ENCODE data around the gene GPATCH4. TPM values are rescaled to one million over a fixed set of nuclear protein-coding genes. Genes with fewer than 3 reads are reported as not detected.

The GPATCH4 gene
- total RNA-seq: 14.5 and 18.7 TPM in 2 replicates

DNA sequence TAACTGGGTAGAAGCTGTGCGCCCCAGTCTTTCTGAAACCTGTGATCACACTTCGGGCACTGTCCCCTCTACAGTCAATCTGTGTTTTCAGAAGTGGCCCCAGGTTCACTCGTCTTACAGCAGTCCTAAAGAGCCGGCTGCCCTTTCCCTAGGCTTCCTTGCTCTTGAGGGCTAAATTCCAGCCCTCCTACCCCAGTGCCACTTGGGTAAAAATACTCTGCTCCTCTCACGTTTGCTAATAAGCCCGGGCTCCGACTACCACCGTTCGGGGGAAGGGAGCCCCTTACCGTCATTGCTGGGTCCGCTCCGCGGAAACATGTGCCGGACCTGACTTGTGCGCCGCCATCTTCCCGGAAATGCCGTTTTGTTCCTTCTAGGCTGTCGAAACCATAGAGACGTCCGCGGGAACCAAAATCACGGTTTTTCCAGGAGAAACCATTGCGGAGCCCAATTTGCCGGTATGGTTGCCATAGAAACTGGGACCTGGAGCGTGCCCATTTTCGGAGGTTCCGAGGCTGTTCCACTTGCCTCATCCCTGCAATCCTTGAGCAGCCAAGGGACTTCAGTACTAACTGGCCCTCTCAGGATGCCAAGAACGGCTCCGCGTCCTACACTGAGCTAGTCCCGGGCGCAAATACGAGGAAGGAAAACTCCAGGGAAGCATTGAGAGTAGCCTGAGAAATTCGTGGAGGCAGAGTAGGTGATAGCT is at the start of gene GPATCH4:
Gene GPATCH4 (minus strand): TSS at position 358 of the 709 bp plus-strand sequence.

DNA sequence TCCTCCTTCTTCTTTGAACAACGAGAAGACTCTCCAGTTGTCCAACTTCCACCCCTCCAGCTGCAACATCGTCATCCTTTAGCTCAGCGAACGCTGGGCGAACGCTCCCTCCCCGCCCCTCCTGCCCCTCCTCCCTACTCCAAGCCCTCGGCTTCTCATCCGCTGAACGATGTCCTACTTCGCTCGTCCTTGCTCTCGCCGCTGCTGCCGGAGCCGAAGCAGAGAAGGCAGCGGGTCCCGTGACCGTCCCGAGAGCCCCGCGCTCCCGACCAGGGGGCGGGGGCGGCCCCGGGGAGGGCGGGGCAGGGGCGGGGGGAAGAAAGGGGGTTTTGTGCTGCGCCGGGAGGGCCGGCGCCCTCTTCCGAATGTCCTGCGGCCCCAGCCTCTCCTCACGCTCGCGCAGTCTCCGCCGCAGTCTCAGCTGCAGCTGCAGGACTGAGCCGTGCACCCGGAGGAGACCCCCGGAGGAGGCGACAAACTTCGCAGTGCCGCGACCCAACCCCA is 40.5 kb upstream of the GPATCH4 start, which contains the start of gene BCAN:
Gene BCAN (plus strand): TSS at position 357 of the 504 bp plus-strand sequence. CDS start 3,938 bp downstream, outside the sequence.

DNA sequence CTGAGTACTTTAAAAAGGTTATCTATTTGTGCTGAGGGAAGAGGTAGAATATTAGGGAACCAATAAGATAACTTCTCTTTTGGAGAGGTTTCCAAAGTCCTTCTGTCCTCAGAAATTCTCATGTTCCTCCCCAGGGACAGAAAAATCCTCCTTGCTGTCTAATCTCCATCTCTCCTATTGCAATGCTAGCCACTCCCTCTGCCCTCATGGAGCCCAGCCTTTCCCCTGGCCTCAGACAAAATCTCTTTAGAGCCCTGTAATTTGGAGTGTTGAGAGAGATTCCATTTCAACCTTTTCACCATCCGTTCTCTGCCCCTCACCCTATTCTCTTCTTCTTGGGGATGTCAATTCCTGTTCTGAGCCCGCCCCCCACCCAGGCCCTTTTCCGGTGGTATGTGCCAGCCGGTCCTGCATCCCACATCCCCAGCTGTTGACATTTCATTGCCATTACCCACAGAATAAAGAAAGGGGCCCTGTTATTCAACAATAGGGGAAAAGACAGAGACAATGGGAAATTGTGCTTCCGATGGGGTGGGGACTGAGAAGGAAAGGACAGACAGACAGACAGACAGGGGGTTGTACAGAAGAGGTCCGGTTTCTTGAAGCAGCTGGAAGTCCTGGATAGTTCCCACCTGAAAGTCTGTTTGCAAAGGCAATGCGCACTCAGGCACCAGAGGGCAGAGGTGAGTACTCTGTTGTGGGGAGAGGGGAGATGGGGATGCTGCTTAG is 17.7 kb upstream of the GPATCH4 start, which contains the start of gene HAPLN2:
Gene HAPLN2 (plus strand): TSS at position 563 of the 729 bp plus-strand sequence. CDS start 4,076 bp downstream, outside the sequence.

DNA sequence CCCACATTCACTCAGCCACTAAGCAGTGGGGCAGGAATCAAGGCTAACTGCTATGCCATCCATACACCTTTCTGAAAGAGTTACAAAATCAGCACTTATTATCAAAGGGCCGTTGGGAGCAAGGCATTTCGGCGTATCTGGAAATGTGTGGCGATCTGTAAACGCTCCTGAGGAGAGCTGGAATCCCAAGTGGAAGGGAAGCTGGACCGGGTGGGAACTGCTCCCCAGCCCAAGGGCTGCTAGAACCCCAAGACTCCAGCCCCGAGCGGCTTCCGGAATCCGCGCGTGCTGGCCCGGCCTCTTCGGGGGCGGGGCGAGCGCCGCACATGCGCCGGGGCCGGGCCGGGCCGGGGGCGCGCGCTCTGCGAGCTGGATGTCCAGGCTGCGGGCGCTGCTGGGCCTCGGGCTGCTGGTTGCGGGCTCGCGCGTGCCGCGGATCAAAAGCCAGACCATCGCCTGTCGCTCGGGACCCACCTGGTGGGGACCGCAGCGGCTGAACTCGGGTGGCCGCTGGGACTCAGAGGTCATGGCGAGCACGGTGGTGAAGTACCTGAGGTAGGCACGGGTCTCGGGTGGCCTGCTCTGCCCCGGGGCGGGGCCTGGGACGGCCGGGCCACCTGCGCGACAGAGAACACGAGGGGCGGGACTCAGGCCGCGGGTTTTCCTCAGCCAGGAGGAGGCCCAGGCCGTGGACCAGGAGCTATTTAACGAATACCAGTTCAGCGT is 9.7 kb downstream of the GPATCH4 start, which contains the start of gene NAXE:
Gene NAXE (plus strand): TSS at position 345 of the 726 bp plus-strand sequence. CDS start 29 bp downstream, at position 374.

DNA sequence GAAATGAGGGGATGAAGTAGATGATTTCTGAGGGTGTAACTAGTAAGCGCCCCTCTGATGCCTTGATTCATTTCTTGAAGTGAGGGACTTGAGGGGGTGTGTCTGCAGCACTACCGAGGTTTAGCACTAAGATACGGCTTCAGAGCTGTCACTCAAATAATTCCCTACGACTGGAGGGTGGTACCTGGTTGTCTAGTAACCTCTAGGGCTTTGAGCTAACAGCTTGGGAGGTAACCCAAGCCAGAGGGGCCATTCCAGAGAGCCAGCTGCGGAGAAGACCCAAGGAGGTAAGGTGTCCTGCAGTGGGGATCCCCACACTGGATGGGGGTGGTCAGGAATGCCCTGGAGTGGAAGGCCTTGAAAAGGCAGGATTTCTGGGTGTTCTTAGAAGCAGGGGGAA is 21.8 kb downstream of the GPATCH4 start, which contains the start of gene TTC24:
Gene TTC24 (plus strand): TSS at position 252 of the 400 bp plus-strand sequence. CDS start 1,642 bp downstream, outside the sequence.

DNA sequence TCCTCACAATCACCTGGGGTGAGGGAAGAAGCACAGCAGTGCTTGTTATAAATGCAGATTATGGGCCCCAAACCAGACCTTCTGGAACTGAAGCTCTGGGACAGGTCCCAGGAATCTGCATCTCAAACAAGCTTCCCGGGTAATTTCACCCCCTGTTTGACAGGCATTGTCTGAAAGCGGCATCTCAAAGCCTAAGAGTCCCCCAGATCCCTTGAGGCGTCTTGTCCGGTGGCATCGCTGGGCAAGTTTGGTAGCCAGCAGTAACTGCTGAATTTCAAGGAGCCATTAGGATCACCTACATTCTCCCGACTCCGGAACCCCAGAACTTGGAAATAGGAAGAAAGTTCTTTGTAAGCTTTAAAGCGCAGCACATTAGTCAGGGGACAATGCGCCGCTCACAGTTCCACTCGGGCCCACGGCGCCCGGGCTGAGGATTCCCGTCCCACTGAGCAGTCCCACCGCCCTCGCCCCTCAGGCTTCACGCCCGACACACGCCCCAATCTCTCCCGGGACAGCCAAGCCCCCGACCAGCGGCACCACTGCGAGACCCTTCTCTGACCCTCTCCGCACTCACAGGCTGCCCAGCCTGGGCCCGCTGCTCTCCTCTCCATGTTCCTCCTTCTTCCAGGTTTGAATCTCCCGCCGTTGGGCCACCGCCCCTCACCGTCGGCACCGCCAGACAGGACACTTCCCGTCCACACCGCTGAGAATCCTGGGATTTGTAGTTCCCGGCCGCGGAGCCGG is 29.2 kb downstream of the GPATCH4 start, which contains the start of gene IQGAP3:
Gene IQGAP3 (minus strand): TSS at position 647 of the 744 bp plus-strand sequence. CDS start 36 bp downstream, at position 611.

Other genes with a start within 250 kb of the GPATCH4 start
- gene RHBG, start 232.3 kb downstream of the GPATCH4 start, total RNA-seq: not detected in 2 replicates
- 18.4 and 19.6 TPM in 2 replicates for gene MEF2D, start 100.7 kb downstream of the GPATCH4 start, total RNA-seq
- gene IQGAP3, start 28.9 kb downstream of the GPATCH4 start, total RNA-seq: 13.4 and 25.3 TPM in 2 replicates
- gene TTC24, start 21.8 kb downstream of the GPATCH4 start, total RNA-seq: not detected in 2 replicates
- gene NAXE, start 9.7 kb downstream of the GPATCH4 start, total RNA-seq: 125 and 129 TPM in 2 replicates
- gene HAPLN2, start 17.9 kb upstream of the GPATCH4 start, total RNA-seq: not detected in 2 replicates
- gene BCAN, start 40.6 kb upstream of the GPATCH4 start, total RNA-seq: 0.08 TPM in 1 of 2 replicates, not detected in the other
- 0.31 and 0.57 TPM in 2 replicates for gene NES, start 75.9 kb upstream of the GPATCH4 start, total RNA-seq
- gene CRABP2, start 104.1 kb upstream of the GPATCH4 start, total RNA-seq: 7.6 and 15.5 TPM in 2 replicates
- 8.8 and 18.8 TPM in 2 replicates for gene METTL25B, start 127.0 kb upstream of the GPATCH4 start, total RNA-seq
- 19.6 and 23.6 TPM in 2 replicates for gene ISG20L2, start 127.3 kb upstream of the GPATCH4 start, total RNA-seq
- gene MRPL24, start 139.6 kb upstream of the GPATCH4 start, total RNA-seq: 65.7 and 92.9 TPM in 2 replicates
- gene HDGF, start 150.2 kb upstream of the GPATCH4 start, total RNA-seq: 354 and 403 TPM in 2 replicates
- 39.3 and 43.1 TPM in 2 replicates for gene PRCC, start 166.1 kb upstream of the GPATCH4 start, total RNA-seq
- 10.5 and 12.8 TPM in 2 replicates for gene SH2D2A, start 215.4 kb upstream of the GPATCH4 start, total RNA-seq

Data from hair follicular keratinocyte (primary cell).